KOPT-K1 (cell line): ENCODE measurements around the gene DUSP22.

Experiments
- H3K27ac ChIP-seq: fragments of 200-600 bp; sonication (generic); 2 replicates; pipeline ENCODE4 v1.5.1; 2016; ENCODE audit warnings: antibody characterized with exemption, mild to moderate bottlenecking, low read depth, low read length; ENCODE audit not compliant: poor library complexity, severe bottlenecking
- H3K36me3 ChIP-seq: fragments of 200-600 bp; sonication (generic); 2 replicates; pipeline ENCODE4 v1.5.1; 2017; ENCODE audit warnings: antibody characterized with exemption, mild to moderate bottlenecking, low read length, moderate library complexity; ENCODE audit not compliant: insufficient read depth
- H3K9me3 ChIP-seq: fragments of 200-600 bp; sonication (generic); 2 replicates; pipeline ENCODE4 v1.5.1; 2017; ENCODE audit warnings: antibody characterized with exemption, low read length, mild to moderate bottlenecking; ENCODE audit not compliant: insufficient read depth, poor library complexity, severe bottlenecking

The DUSP22 gene

DNA sequence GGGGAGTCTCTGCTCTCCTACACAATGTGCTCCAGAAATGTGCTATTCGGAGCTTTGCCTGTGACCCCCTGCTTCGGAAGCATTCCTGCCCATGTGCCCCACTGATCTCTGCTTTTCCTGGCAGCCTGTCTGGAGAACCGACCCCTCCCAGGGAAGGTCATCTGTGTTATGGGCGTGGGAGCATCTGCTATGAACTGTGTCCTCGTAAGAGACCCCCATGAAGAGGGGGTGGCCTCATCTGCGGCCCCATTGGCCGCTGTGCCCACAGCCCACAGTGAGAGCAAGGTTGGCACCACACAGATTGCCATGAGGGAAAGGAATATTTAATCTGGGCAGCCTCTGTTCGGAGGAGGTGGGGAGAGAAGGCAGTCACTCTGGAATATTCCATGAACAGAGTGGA lies 66.6 kb downstream of the DUSP22 start:
- H3K27ac ChIP-seq = no peak overlapping the region
- no peaks in the 10 kb centered on the region for H3K36me3 ChIP-seq
- peaks cover 6% of the 10 kb centered on the region for H3K9me3 ChIP-seq

DNA sequence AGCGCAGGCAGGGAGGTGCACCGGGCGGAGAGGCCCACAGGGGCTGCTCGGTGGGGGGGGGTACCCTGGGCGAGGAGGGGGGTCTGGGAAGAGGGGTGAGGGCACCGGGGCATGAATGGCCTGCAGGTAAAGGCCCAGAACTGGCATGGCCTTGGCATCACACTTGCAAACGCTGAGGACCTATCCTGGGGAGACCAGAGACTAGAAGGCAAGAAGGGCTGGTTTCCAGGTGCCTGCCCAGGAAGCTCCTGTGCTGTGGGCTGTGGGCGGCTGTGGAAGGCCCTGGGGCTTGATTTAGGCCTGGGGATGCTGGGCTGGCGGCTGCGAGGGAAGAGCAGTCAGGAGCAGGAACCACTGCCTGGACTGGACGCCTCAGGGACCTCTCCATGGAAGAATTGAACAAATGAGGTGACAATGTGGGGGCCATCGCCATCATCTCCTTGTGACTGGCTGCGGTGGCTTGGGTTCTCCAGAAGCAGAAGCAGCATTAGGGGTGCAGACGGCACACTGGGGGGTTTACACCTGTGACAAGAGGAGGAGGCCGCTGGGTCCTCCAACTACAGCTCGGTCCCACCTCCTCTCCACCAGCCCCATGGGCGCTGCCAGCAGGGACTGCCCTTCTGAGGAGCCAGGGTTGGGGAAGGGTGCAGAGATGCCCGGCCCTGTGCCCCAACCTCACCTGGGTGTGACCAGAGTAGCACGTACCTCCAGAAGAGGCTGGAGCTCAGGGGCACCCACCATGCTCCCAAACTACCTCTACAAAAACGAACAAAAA lies 67.2 kb downstream of the DUSP22 start:
- no peak overlapping the region for H3K27ac ChIP-seq
- no peaks in the 10 kb centered on the region for H3K36me3 ChIP-seq
- peaks cover 12% of the 10 kb centered on the region for H3K9me3 ChIP-seq

- Histone ChIP-seq H3K36me3 (no peaks in the 10 kb centered on the region), H3K27ac (no peak overlapping the region), H3K9me3 (peaks cover 17% of the 10 kb centered on the region)
Observed at GRCh38 chr6:360349-360748, 68.1 kb downstream of the DUSP22 start.

DNA sequence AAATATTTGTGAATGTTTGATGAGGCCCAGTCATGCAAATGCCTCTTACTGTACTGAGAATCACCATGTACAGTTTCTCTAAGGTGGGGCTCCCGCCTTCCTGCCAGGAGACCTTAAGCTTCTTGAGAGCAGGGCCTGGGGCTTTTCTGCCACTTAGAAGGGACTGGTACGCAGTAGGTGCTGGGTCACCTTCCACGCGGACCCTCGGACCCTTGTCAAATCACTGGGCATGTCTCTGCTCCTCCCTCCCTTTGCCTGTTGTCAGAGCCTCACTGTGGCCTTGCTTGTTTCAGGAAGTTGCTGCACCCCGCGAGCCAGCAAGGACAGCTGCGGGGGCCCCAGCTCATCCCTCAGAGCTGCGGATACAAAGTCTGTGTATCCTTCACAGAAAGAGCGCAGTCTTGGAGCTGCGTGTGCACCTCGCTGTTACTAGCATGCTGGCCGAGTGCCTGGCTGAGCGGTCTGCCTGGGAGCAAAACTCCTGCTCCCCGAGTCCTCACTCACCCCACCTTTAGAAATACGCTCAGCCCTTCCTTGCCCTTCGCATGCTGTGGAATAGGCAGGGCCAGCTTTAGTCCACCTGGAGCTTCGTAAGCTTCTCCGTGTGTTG lies 68.6 kb downstream of the DUSP22 start:
- Histone ChIP-seq H3K27ac (no peak overlapping the region), H3K36me3 (no peaks in the 10 kb centered on the region), H3K9me3 (peaks cover 17% of the 10 kb centered on the region)

DNA sequence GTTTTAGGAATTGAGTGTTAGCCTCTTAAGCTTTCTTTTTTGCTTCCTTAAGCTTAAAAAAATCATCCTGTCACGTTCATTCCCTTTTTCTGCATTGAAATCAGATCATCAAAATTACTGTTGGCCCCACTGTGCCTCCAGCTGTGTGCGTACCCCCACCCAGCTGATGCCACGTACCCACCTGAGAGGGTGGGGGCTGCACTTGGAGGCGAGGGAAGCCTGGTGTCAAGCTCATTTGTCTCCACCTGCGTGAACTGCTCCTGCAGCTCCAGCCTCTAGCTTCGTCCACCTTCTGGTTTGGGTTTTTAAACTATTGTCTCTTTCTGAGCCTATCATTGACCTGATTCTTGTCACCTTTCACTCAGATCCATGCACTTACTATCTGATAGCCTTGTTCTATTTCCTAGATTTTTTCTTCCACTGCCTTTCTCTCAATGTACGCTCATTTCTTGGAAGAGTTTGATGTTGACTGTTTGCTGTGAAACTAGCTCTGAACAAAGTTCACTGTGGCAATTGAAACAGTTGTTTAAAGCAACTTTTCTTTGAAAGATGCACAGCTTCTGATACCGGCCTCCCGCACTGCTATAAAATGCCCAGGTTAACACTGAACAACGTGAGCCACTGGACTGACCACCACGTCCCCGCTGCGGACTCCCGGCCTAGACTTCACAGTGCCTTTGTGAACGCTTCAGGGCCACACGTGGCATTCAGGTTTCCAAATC lies 69.3 kb downstream of the DUSP22 start:
- Histone ChIP-seq H3K27ac (no peak overlapping the region), H3K9me3 (peaks cover 17% of the 10 kb centered on the region), H3K36me3 (no peaks in the 10 kb centered on the region)

GRCh38 chr6:362231-362923 lies 70.1 kb downstream of the DUSP22 start:
- no peak overlapping the region for H3K27ac ChIP-seq
- no peaks in the 10 kb centered on the region for H3K36me3 ChIP-seq
- peaks cover 17% of the 10 kb centered on the region for H3K9me3 ChIP-seq

DNA sequence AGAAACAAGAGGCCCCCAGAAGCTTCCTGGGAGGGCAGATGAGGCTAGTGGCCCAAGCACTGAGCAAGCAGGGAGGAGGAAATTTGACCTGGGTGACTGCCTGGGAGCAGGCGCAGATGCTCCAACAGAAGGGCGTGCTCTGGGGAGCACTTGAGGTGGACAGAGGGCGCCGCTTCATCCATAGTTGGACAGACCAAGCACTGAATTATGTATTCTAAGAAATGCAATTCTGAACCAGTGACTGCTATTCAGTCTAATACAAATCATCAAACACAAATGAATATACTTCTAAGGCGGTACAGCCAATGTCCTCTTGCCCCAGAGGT lies 70.6 kb downstream of the DUSP22 start:
- Histone ChIP-seq H3K36me3 (no peaks in the 10 kb centered on the region), H3K9me3 (peaks cover 17% of the 10 kb centered on the region), H3K27ac (no peak overlapping the region)

GRCh38 chr6:363291-363690 lies 71.0 kb downstream of the DUSP22 start:
- H3K36me3 ChIP-seq = no peaks in the 10 kb centered on the region
- H3K9me3 ChIP-seq = peaks cover 17% of the 10 kb centered on the region
- no peak overlapping the region for H3K27ac ChIP-seq

DNA sequence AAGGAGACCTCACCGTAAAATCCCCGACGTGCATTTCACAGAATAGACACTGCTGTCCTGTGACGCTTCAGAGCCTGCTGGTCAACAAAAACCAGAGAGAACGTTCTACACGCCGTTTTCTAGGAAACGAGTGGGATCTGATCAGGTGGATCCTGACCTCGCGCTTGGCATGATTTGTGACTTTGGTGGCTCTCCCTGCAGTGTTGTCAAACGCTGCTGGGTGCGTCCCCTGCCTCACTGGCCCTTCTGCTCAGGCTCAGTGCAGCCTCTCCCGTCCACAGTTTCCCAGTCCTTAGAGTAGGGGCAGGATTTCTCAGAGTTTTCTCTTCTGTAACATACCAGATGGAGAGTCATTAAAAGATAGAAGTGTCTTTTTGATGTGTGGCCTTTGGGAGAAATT lies 71.6 kb downstream of the DUSP22 start:
- no peaks in the 10 kb centered on the region for H3K36me3 ChIP-seq
- H3K27ac ChIP-seq = no peak overlapping the region
- H3K9me3 ChIP-seq = peaks cover 17% of the 10 kb centered on the region

- Histone ChIP-seq H3K27ac (no peak overlapping the region), H3K9me3 (peaks cover 17% of the 10 kb centered on the region), H3K36me3 (no peaks in the 10 kb centered on the region)
Observed at GRCh38 chr6:364609-365540, 72.6 kb downstream of the DUSP22 start.

GRCh38 chr6:365835-366234 lies 73.5 kb downstream of the DUSP22 start:
- H3K9me3 ChIP-seq = peaks cover 23% of the 10 kb centered on the region
- H3K36me3 ChIP-seq = no peaks in the 10 kb centered on the region
- H3K27ac ChIP-seq = no peak overlapping the region

DNA sequence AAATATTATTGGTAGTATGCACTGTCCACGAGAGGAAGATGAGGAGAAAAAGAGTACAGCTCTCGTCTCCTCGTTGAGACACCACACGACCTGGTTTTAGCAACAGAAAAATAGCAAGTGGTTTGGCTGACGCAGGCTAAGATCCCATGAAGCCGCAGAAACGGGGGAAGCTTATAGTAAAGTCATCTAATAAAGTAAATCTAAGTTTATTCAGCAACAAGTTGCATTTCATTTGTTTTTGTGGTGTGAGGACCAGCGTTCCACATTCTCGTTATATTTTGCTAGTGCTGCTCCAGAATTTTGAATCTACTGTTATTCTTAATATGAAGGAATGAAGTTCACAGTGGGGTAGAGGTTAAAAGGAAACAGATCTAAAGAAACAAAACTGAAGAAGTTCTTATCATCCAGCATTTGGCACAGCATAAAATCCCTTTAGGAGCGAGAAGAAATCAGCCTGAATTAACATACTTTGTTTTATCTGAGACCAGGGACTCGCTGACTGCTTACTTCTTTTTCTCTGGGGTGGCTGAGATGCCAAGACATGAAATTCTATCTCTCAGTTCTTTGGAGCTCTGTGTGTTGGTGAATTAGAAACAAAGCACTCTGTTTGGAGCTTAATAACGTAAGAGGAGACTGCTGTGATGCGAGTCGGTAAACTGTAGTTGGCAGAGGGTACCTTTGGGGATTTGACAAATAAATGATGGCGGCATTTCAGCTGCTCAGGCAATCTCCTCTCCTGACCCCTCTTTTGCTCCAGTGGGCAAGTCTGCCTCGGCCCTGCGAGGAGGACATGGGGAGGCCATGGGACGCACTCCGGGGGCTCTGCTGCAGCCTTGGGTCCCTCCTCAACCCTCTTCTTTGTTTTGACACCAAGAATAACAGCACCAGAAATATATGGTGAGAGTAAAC lies 74.4 kb downstream of the DUSP22 start:
- H3K9me3 ChIP-seq = peaks cover 23% of the 10 kb centered on the region
- no peak overlapping the region for H3K27ac ChIP-seq
- no peaks in the 10 kb centered on the region for H3K36me3 ChIP-seq

GRCh38 chr6:367298-367794 lies 75.1 kb downstream of the DUSP22 start:
- Histone ChIP-seq H3K9me3 (peaks cover 29% of the 10 kb centered on the region), H3K36me3 (no peaks in the 10 kb centered on the region), H3K27ac (no peak overlapping the region)
